SK-MEL-5 (cell line): ENCODE measurements around the gene MYO7A. TPM values are rescaled to one million over a fixed set of nuclear protein-coding genes. Genes with fewer than 3 reads are reported as not detected.

Experiments used
- DNase-seq: peaks from one replicate; pipeline ENCODE4 v3.0.0-alpha.2; 2016; ENCODE audit warnings: low read depth, low spot score
- in situ Hi-C: cut with HindIII; loops from 2 replicates; pipeline ENCODE4 v1.10.0; 2016; ENCODE audit warnings: low sequenced_read_pairs, high pct_unique_total_duplicates, low pct_unique_long_range_greater_than_20kb
- total RNA-seq: library from RNA; depleted of rRNA; stranded (reverse); fragments of >200 nt; shearing (Covaris generic); gene quantifications from 2 replicates; pipeline ENCODE4 v1.2.3, GENCODE V29; 2014

MYO7A gene
- total RNA-seq, 1 experiment from 2014 or later = 0.48 TPM

- DNase-seq = no peak
- in situ Hi-C loops = no loop called here
Observed at GRCh38 chr11:77136074-77136473, 8.0 kb downstream of the MYO7A start.

- in situ Hi-C loops = no loop called here
- no peak for DNase-seq
Observed at GRCh38 chr11:77136784-77137420, 8.9 kb downstream of the MYO7A start.

DNA sequence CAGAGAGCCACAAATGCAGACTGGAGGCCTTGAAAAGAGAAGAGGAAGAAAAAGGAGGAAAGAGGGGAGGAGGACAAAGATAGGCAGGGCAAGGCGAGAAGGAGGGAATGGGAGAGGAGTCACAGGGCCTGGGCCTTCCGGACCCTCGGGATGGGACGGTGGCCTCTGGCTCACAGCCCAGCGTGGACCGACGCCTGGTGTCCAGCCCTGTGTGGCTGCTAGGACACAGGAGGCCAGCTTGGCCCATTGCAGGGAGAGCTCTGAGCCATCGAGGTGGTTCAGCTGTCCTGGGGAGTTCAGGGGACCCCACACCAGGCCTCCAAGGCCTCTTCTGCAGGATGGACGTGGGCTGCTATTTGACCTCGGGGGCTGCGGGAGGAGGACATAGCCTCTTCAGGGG lies 9.4 kb downstream of the MYO7A start:
- no peak for DNase-seq
- in situ Hi-C loops = no loop called here

- no peak for DNase-seq
- in situ Hi-C loops = no loop called here
Observed at GRCh38 chr11:77138106-77138649, 10.1 kb downstream of the MYO7A start.

DNA sequence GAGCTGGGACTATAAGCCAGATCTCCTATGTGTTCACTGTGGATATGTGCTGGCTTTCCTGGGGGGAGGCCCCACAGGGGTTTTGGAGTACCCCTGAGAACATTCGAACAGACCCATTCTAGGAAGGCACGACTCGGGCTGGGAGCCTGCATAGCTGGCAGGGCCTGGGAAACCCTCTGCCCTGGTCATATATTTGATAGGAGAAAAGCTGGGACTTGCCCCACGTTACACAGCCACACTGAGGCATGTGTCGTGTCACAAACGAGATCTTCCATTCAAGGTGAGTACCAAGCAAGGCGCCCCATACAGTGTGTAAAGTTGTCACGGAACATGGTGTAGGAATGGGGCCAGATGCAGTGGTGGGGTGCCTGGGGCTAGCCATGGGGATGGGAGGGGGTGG lies 11.2 kb downstream of the MYO7A start:
- DNase-seq = no peak
- in situ Hi-C loops = no loop called here

DNA sequence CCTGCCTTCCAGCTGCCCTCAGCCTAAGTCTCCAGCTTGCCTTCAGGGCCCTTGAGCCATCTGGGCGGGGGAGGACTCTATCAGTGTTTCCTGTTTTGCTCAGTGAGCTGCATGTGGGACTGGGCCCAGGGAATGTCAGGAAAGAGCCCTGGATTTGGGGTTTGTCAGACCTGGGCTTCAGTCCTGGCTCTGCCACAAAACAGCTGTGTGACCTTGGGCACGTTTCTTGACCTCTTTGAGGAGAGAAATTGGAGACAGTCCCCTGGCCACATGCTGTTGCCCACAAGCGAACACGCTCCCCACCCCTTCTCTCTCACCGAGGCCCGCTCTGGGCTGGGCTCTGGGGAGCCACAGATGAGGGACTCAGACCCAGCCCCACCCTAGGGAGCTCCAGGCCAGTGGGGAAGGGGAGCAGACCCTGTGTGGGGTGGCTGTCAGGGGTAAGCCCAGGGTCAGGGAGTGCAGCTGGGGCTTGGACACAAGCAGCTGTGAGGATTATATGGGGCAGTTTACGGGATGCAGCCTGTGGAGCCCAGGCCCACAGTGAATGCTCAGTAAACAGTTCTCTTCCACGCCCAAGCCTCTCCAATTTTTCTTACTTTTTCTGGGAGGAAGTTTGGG lies 12.3 kb downstream of the MYO7A start:
- in situ Hi-C loops = no loop called here
- DNase-seq = no peak

GRCh38 chr11:77141034-77141433 lies 13.0 kb downstream of the MYO7A start:
- in situ Hi-C loops = no loop called here
- no peak for DNase-seq

DNA sequence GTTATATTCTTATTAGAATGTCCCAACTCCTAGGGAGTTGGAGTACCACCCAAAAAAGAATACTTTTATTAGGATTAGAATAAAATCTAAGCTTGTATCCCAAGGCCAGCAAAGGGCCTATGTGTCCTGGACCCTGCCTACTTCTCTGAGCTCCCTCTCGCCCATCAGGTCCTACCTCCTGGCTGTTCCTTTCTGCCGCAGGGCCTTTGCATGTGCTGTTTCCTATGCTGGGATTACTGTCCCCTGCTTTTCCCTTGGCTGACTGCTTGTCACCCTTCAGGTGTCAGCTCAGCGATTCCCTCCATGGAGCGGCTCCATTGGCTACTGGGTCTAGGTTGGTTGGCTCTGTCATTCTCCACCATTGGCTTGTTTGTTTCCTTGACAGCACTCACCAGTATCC lies 13.4 kb downstream of the MYO7A start:
- in situ Hi-C loops = no loop called here
- DNase-seq = no peak

- DNase-seq = no peak
- in situ Hi-C loops = no loop called here
Observed at GRCh38 chr11:77142091-77142975, 14.3 kb downstream of the MYO7A start.

DNA sequence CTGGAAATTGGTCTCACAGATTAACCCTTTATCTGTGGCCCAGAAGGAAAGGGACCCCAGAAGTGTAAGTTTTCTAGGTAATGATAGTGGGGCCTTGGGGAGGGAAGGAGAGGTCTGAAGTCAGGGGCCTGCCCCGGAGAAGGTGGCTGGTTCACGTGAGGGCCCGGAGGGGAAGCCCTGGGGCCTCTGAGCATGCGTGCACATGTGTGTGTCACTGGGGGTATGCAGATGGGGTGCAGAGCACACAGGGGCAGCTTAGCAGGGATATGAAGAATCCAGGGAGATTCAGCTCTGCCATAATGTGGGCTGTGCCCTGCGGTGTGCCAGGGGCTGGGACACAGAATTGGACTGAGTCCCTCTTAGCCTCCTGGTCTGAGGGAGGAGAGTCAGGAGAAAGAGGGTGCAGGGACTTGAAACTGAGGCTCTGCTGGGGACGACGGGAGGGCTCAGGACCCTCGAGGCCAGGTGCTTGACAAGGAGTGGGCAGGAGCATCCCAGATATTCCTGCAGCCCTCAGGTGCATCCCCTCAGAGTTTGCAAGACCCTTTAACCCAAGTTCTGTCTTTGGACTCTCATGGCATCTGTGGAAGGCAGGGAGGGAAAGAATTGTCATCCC lies 15.5 kb downstream of the MYO7A start:
- no peak for DNase-seq
- in situ Hi-C loops = no loop called here

DNA sequence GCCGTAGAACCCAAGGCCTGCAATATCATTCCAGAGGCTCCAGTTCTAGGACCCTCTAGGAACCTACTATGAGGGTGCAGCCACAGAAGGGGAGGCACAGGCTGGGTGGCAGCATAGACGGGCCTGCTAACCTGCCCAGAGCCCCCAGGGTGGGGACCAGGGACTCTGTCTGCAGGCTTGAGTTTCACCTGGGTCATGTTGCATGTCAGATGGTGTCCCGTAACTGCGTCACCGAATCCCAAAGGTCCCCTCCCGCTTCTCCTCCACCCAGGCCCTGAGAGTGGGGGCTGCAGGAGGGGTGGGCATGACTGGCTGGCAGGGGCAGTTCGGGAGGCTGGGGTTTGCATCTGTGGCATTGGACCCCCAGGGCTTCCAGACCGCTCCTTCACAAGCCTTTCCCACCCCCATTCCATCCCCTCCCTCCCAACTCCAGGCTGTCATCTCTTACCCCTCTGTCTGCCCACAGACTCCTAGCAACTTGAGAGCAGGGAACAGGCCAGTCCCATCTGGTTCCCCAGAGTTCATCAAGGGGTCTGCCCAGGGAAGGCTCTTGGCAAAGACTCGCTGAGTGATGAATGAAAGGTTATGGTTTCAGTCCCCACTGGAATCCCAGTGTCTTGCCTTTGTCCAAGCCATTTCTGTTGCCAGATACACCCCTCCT lies 16.3 kb downstream of the MYO7A start:
- in situ Hi-C loops = no loop called here
- DNase-seq = no peak

DNA sequence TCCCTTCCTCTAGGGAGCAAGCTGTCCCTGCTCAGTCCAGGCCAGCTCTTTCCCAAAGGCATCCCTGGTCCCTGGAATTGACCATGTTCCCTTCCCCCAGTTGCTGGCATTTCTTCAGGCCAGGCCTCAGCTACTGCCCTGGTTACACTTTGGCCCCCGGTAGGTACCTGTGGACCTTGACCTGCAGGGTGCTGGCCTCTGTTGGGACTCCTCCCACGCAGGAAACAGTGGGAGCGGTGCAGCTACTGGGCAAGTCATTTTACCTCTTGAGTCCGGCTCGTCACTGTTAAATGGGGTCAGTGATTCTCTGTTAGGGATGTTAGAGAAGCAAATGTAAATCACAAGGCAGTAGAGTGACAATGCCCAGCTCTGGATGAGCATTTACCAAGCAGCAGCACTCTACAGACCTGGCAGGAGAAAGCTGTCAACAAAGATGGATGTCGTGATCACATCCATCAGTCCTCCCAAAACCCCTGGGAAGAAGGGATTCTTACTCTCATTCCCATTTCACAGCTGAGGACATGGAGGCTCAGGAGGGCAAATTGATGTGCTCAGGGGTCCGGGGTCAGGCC lies 16.9 kb downstream of the MYO7A start:
- no peak for DNase-seq
- in situ Hi-C loops = no loop called here

DNA sequence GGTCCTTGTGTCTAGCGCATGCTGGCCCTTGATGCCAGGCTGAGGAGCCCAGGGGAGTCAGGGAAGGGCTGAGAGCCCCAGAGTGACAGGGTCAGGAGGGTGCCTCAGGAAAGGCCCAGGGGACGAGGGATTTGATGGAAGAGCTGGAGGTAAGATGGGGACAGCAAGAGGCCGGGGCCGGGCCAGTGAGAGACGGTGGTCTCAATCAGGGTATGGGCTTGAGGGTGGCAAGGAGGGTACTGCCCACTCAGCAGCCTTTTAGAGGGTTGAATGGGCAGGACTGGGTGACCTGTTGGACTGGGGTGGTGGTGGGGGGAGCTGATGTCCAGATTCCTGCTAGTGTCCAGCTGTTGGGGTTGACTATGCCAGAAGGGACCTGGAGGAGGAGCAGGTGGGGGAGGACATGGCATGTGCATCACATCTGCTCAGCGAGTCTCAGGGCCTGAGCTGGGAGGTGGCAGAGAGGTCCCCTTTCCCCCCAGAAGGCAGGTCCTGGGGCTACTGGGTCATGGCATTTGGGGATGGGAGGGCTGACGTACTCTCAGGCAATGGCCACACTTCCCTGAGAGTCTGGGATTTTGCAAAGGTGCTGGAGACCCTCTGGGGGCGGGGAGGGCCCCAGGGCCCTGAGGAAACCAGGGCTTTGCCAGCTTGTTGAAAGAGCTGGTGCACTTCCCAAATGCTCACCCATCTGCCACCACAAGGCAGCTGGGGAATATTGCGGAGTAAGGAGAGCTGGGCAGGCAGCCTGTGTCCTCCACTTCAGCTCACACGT lies 18.4 kb downstream of the MYO7A start:
- in situ Hi-C loops = no loop called here
- DNase-seq = no peak

GRCh38 chr11:77147036-77147315 lies 18.9 kb downstream of the MYO7A start:
- in situ Hi-C loops = no loop called here

GRCh38 chr11:77147668-77148321 lies 19.7 kb downstream of the MYO7A start:
- in situ Hi-C loops = no loop called here
- DNase-seq = no peak

More at GRCh38 chr11:77147036-77147315, 18.9 kb downstream of the MYO7A start:
- no peak for DNase-seq

GRCh38 chr11:77148963-77149715 lies 21.1 kb downstream of the MYO7A start:
- in situ Hi-C loops = no loop called here
- DNase-seq = no peak
